GM21576 (cell line): ENCODE results near the gene TBC1D22A.

Experiments used
- ATAC-seq: cut with Tn5 transposase; IDR thresholded peaks from one replicate; pipeline ENCODE4 v1.9.1; 2021; ENCODE audit warnings: mild to moderate bottlenecking, moderate library complexity; ENCODE audit not compliant: unreplicated experiment

TBC1D22A gene

GRCh38 chr22:47089374-47089773, 326.9 kb downstream of the TBC1D22A start:
- no peak for ATAC-seq

DNA sequence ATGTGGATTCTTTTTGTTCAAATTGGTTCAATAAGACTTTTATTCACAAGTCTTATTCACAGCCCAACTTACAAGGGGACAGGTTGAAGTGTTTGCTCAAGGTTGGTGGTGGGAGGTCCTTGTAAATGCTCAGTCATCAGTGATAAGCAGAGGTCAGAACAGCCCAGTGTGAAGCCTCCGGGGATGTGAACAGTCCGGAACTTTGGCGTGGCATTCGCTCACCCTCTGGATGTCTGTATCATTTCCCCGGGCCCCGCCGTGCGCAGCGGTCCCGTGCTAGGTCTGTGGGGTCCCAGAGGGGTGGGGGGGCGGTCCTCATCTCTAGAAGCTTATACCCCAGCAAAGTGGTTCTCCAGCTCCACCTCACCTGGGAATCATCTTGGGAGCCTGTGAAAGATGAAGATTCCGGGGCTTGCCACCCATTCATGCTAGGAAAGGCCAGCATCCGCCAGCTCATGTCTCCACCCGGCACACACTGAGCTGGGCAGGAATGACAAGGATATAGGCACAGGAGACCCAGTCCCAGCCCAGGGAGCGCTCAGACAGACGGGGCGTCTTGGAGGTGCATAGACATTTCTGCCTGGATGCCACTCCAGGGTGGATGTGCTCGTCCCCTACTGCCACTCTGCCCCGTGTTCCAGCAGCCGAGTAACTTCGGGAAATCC, 327.5 kb downstream of the TBC1D22A start:
- no peak for ATAC-seq

DNA sequence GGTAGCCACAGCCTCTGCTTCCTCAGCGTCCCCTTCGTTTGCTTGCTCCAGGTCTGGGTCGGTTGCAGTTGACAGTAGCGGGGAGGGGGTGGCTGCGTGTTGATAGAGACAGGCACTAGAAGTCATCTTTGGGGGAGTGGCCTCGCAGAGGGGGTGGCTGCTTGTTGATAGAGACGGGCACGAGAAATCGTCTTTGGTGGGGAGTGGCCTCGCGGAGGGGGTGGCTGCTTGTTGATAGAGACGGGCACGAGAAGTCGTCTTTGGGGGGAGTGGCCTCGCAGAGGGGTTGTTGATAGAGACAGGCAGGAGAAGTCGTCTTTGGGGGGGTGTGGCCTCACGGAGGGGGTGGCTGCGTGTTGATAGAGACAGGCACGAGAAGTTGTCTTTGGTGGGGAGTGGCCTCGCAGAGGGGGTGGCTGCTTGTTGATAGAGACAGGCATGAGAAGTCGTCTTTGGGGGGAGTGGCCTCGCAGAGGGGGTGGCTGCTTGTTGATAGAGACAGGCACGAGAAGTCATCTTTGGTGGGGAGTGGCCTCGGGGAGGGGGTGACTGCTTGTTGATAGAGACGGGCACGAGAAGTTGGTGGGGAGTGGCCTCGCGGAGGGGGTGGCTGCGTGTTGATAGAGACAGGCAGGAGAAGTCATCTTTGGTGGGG, 328.3 kb downstream of the TBC1D22A start:
- no peak for ATAC-seq

- ATAC-seq, result no peak
Measured at GRCh38 chr22:47091246-47091651, 328.8 kb downstream of the TBC1D22A start.

- no peak for ATAC-seq
Measured at GRCh38 chr22:47091921-47092700, 329.7 kb downstream of the TBC1D22A start.

DNA sequence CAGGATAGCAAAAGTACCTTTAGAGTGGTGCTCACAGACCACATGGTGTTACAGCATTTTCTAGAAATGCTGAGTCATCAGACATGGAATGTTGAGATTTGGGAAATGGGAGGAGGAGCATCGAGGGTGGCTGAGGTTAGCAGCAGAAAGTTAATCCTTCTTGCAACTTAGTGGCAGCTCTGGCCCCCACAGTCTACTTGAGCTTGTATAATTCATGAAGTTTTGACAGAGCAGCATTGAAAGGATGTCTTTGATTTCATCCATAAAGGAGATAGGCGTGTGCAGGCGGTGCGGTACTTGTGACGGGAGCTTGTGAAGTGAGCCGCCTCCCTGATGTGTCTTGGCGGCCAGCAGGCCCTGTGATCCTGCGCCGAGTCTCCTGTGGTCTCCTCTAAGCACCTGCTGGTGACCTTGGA, 330.5 kb downstream of the TBC1D22A start:
- ATAC-seq, result no peak

DNA sequence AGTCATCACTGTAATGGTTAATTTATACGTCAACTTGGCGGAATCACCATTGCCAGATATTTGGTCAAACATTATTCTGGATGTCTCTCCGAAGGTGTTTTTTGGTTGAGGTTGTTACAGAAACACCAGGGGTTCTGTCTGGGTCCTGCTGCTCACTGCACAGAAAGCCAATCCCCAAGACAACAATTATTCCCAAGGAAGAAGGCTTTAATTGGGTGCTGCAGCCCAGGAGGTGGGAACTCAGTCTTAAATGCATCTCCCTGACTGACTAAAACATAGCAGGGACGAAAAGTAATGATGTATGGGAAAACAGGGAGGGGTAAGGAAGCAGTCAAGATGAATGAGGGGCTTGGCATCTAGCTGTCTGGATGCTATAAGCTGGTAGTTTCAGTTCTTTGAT, 331.3 kb downstream of the TBC1D22A start:
- no peak for ATAC-seq

GRCh38 chr22:47094861-47095330, 332.4 kb downstream of the TBC1D22A start:
- no peak for ATAC-seq

GRCh38 chr22:47095395-47096122, 333.1 kb downstream of the TBC1D22A start:
- ATAC-seq, result no peak

DNA sequence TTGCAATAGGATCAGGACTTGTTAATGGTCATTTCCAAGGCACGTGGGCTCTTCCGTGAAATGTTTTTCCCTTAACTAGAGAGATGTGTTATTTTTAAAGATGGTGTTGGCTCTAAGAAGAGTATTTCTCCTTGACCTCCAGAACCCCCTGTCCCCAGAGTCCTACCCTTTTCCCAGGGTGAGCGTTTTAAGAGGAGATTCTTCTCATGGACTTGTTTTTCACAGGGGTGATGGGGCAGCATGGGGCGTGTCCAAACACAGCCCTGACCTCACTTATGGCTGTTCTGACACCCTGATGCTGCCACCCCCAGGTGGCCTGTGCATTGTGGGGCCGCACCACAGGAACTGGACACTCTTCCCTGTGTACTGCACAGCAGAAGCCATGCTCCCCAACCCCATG, 335.7 kb downstream of the TBC1D22A start:
- no peak for ATAC-seq

- ATAC-seq, result no peak
Measured at GRCh38 chr22:47098554-47098953, 336.1 kb downstream of the TBC1D22A start.

GRCh38 chr22:47100019-47100418, 337.6 kb downstream of the TBC1D22A start:
- ATAC-seq, result no peak

- no peak for ATAC-seq
Measured at GRCh38 chr22:47100646-47101200, 338.3 kb downstream of the TBC1D22A start.

DNA sequence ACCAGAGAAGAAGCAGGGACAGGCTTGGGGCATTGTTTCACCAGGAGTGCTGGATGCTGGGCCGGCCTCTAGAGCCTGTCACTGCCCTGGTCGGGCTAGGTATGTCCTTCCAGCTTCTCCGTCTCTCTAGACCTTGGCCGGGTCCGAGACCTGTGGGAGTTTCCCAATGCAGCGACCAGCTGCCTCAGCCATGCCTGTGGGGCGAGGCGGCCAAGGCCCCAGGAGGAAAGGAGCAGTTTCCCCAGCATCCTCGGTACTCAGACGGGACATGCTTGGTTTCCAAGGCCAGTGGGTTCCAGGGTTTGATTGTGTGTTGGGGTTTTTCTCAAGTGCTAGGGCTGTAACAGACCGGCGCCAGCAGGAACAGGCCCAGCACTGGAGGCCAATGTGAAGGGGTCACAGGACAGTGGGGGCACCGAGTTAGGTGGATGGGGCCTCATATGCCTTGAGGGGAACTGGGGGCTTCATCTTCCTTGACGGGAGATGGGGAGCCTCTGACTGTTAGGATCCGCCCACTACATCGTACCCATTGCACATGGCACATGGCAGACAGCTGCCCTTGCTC, 339.0 kb downstream of the TBC1D22A start:
- no peak for ATAC-seq

- ATAC-seq, result no peak
Measured at GRCh38 chr22:47102081-47102480, 339.6 kb downstream of the TBC1D22A start.

DNA sequence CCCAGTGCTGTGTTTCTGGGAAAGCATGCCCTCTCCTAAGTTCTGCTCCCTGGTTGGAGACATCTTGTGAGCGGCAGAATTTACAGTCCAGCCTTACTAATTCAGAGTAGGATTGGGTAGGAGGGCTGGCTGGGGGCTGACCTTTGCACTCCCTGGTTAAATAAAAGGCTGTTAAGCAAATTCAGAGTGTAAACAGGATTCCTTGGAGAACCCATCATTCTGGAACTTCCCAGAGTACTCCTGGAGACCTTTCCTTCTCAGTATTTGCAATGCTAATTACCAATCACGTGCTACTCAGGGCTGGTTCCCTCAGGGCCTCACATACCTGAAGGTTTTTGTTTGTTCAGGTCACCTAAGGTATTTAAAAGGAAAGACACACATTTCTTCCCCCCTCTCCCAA, 340.2 kb downstream of the TBC1D22A start:
- ATAC-seq, result no peak

- no peak for ATAC-seq
Measured at GRCh38 chr22:47105085-47105484, 342.6 kb downstream of the TBC1D22A start.

DNA sequence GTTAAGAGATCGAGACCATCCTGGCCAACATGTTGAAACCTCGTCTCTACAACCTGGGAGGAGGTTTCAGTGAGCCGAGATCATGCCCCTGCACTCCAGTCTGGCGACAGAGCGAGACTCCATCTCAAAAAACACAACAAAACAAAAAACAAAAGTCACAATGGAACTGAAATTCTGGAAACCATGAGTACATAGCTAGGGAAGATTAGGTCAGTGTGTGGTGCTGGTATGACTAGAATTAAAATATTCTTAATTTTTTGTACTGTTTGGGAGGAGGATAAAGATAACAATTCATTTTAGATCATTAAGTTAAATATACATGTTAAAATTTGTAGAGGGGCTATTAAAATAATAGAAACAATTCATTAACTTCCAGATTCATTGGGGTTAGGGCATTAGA, 344.4 kb downstream of the TBC1D22A start:
- no peak for ATAC-seq

GRCh38 chr22:47107431-47107830, 345.0 kb downstream of the TBC1D22A start:
- no peak for ATAC-seq

DNA sequence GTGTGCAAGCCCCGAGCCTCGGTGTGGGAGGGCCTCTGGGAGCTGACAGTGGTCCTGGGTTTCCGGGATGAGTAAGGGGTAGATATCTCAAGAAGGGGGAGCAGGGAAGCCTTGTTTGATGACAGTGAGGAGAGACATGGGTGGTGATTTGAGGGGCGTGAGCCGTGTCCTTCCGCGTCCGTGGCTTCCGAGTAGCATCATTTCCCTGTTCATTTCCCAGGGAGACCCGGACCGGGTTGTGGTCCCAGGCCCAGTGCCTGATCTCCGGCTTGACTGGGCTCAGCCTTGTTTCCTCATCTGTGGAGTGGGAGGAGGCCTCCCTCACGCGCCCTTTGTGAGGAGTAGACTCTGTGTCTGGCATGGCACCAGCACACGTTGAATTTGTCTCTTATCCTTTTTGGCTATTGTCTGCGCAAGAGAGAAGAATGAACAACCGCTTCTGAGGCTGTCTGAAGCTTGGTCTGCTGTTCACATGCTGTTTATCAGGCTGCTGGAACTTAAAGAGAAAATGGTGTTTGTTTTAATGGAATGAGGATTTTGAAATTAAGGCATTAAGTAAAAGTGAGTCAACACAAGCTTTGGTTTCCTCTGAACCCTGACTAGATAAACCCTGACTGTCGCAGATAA, 348.5 kb downstream of the TBC1D22A start:
- no peak for ATAC-seq
